GM21529 (cell line): ENCODE measurements around the gene PALM.
A peak's percentile ranks its signal among the peaks of the same experiment; 100 is the strongest.
"Not testable (repeated sequence)": the region's sequence is repeated elsewhere in the genome, so short reads cannot be mapped to it uniquely, and the experiment has no call there.

Experiments
- ATAC-seq: cut with Tn5 transposase; IDR thresholded peaks from one replicate; pipeline ENCODE4 v1.9.1; 2021; ENCODE audit not compliant: unreplicated experiment

Gene PALM

DNA sequence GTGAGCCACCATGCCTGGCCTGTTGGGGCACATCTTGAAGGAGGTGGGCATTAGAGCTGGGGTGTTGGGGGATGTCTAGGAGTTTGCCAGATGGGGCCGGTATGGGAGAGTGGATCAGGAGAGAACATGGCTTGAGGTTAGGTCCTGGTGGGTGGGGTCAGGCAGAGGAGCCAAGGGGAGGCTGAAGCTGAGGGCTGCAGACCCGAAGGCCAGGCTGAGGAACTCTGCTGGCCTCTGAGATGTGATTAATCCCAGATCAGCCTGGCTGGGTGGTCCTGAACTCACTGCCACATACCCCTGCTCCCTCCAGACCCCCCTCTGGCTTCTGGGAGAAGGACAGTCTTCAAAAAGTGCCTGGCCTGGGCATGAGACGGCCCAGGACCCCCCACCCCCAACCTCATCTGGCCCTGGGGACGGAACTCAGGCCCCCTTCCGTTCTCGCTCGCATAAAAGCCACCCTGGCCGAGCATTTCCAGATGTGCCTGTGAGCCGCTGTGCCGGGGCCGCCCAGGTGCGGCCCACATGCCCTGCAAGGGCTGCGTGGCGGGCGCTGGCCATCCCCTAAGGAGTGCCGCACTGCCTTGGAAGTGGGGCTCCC, 29.8 kb upstream of the PALM start:
- no peak for ATAC-seq

DNA sequence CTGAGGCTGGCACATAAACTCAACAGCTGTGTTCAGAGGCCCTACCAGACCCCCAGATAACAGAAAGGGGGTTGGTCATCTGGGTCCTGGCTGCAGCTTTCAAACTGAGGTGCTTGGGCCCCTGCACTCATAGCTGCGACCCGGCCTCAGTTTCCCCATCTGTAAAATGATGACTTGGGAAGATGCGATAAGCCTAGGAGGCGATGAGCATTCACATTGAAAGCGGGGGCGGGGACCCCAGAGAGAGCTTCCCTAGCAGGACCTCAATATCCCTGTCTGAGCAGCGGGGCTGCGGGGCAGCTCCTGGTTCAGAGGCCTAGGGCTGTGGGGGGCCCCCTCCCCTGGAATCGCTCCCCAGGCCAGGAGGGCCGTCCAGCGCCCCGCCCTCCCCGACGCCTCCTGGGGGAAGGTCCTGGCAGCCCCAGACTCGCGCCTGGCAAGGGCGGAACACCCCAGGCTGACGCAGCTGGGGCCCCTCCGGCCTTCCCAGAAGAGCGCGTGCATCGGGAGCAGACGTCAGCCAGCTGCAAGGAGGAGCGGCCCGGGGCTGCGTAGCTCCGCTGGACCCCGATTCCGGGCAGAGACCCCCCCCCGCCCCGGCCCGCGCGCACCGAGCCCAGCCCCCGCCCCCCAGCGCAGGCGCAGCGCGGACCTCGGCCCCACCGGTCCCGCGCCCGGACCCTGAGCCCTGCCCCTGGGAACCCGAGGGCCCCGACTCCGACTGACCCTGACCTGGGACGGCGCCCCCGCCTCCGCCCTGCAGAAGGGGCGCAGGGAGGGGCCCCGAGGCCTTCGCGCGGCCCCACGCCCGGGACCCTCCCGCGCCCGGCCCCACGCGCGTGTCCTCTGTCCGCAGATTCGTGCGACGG, 29.1 kb upstream of the PALM start:
- ATAC-seq = peak; percentile 12

GRCh38 chr19:680287-681028, 28.3 kb upstream of the PALM start:
- ATAC-seq = peak; percentile 67

GRCh38 chr19:681029-682019, 27.4 kb upstream of the PALM start:
- ATAC-seq = no peak

DNA sequence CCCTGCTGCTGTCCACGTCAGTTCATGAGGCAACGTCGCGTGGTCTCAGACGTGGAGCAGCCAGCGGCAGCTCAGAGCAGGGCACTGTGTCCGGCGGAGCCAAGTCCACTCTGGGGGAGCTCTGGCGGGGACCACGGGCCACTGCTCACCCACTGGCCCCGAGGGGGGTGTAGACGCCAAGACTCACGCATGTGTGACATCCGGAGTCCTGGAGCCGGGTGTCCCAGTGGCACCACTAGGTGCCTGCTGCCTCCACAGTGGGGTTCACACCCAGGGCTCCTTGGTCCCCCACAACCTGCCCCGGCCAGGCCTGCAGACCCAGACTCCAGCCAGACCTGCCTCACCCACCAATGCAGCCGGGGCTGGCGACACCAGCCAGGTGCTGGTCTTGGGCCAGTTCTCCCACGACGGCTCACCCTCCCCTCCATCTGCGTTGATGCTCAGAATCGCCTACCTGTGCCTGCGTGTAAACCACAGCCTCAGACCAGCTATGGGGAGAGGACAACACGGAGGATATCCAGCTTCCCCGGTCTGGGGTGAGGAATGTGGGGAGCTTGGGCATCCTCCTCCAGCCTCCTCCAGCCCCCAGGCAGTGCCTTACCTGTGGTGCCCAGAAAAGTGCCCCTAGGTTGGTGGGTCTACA, 25.9 kb upstream of the PALM start:
- ATAC-seq = no peak

- no peak for ATAC-seq
These were observed 23.2 kb upstream of the PALM start for GRCh38 chr19:685454-685931.

- ATAC-seq = no peak
These were observed 22.0 kb upstream of the PALM start for GRCh38 chr19:686589-687297.

DNA sequence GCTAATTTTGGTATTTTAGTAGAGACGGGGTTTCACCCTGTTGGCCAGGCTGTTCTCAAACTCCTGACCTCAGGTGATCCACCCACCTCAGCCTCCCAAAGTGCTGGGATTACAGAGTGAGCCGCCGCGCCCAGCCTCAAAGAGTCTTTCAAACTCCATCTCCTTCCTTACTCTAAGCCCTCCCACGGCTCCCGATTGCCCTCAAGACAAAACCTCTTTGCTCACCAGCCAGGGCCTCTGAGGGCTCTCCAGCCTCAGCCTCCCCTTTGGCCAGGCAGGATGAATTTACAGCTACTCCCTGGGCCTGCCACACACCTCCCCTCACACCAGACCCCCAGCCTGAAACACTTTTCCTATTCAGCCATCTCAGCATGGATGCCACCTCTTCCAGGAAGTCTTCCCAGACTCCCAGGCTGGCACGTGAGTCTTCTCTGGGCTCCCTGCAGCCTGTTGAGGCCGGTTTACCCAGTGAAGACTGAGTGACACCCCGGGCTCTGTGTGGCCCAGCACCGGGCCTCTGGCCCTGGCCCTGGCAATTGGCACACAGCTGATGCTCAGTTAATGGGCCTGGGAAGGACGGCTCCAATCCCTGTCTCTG, 21.1 kb upstream of the PALM start:
- no peak for ATAC-seq

GRCh38 chr19:688214-688613, 20.5 kb upstream of the PALM start:
- ATAC-seq = no peak

- ATAC-seq = no peak
These were observed 19.7 kb upstream of the PALM start for GRCh38 chr19:688992-689391.

DNA sequence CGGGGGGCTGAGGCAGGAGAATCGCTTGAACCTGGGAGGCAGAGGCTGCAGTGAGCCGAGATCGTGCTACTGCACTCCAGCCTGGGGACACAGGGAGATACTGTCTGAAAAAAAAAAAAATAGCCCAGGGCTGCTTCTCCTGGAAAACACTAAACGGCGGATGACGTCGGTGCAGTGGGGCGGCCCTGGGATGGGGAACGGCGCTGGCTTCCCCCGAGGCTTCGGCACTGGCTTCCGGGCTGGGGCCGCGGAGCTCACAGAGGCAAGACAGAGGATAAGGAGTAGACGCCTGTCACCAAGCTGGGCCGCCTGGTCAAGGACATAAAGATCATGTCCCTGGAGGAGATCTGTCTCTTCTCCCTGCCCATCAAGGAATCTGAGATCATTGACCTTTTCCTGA, 18.5 kb upstream of the PALM start:
- ATAC-seq = no peak

DNA sequence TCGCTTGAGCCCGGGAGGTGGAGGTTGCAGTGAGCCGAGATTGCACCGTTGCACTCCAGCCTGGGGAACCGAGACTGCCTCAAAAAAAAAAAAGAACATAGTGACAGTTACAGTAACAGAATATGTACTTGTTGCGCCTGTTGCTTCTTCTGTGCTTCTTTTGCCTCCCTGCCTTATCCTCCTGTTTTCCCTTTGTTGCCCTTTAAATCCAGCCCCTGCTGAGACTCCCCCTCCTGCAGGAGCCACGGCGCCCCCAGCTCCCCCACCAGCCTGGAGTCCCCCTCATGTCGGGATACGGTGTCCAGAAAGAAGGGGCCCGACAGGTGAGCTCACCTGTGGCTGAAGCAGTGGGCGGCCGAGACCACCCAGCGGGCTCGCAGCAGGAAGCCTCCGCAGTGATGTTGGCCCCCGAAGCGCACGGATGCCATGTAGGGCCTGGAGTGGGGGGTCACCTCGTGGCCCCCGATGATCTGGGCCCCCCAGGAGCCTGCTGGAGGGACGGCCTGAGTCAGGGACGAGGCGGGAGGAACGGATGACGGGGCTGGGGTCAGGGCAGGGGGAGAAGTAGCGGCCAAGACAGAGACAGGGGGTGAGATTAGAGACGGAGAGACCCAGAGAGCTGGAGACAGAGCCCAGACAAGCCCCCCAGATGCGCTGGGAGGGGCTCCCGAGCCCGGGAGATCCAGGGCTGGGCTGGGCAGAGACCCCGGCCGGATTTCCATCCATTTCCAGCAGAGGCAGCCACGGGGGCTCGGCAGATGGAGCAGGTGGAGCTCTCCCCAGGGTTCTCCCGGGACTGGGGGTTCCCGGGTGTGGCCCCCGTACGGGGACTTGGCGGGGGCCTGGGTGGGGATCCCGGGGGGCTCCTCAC, 14.0 kb upstream of the PALM start:
- ATAC-seq = no peak

GRCh38 chr19:695352-695949, 13.3 kb upstream of the PALM start, which contains the start of gene PRSS57:
TSS of gene PRSS57 (minus strand) at chr19:695452. CDS start at chr19:695430, 22 bp downstream.
- ATAC-seq = no peak

GRCh38 chr19:698529-698928, 10.2 kb upstream of the PALM start:
- ATAC-seq = not testable (repeated sequence)

DNA sequence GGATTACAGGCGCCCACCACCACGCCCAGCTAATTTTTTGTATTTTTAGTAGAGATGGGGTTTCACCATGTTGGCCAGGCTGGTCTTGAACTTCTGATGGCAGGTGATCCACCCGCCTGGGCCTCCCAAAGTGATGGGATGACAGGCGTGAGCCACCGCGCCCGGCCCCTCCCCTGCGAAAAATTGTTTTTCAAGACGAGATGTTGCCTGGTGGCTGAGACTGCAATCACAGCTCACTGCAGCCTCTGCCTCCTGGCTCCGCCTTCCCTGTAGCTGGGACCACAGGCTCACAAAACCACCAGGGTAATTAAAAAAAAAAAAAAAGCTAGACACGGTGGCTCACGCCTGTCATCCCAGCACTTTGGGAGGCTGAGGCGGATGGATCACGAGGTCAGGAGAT, 8.8 kb upstream of the PALM start:
- not testable (repeated sequence) for ATAC-seq

DNA sequence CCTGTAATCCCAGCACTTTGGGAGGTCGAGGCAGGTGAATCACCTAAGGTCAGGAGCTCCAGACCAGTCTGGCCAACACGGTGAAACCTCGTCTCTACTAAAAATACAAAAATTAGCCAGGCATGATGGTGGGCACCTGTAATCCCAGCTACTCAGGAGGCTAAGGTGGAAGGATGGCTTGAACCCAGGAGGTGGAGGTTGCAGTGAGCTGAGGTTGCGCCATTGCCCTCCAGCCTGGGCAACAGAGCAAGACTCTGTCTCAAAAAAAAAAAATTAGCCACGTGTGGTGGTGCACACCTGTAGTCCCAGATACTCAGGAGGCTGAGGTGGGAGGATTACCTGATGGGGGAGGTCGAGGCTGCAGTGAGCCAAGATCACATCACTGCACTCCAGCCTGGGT, 5.9 kb upstream of the PALM start:
- not testable (repeated sequence) for ATAC-seq

GRCh38 chr19:703329-703650, 5.4 kb upstream of the PALM start:
- no peak for ATAC-seq
